IPS-18c (cell line): ENCODE measurements around the gene NAA50.

Experiments used
- H3K4me3 ChIP-seq: 2 replicates; pipeline ENCODE4 v1.7.0; 2013; ENCODE audit warnings: low read depth, mild to moderate bottlenecking, low read length, moderate library complexity; ENCODE audit not compliant: insufficient read depth
- H3K9me3 ChIP-seq: one replicate; pipeline ENCODE4 v1.6.1; 2013; ENCODE audit warnings: mild to moderate bottlenecking, low read length, moderate library complexity; ENCODE audit not compliant: control insufficient read depth, insufficient read depth

The NAA50 gene

GRCh38 chr3:113746548-113747282 lies 666 bp upstream of the NAA50 start, which contains the start of gene ATP6V1A:
Gene ATP6V1A, plus strand, starts transcription at chr3:113747035. Its CDS starts 31,719 bp downstream, at chr3:113778754.
- peak within 1 kb of the TSS; percentile 99 for H3K4me3 ChIP-seq
- no peaks in the 10 kb centered on the region for H3K9me3 ChIP-seq

GRCh38 chr3:113744941-113745755 lies 901 bp downstream of the NAA50 start:
- Histone ChIP-seq H3K4me3 (peak overlapping the region; percentile 99), H3K9me3 (no peaks in the 10 kb centered on the region)

GRCh38 chr3:113743006-113743630 lies 2.9 kb downstream of the NAA50 start:
- no peak overlapping the region for H3K4me3 ChIP-seq
- H3K9me3 ChIP-seq, result no peaks in the 10 kb centered on the region

GRCh38 chr3:113741620-113742019 lies 4.4 kb downstream of the NAA50 start:
- no peak overlapping the region for H3K4me3 ChIP-seq
- H3K9me3 ChIP-seq, result no peaks in the 10 kb centered on the region

- Histone ChIP-seq H3K4me3 (no peak overlapping the region), H3K9me3 (no peaks in the 10 kb centered on the region)
Observed at GRCh38 chr3:113741086-113741485, 5.0 kb downstream of the NAA50 start.

GRCh38 chr3:113736548-113737089 lies 9.4 kb downstream of the NAA50 start:
- H3K4me3 ChIP-seq, result no peak overlapping the region
- no peaks in the 10 kb centered on the region for H3K9me3 ChIP-seq

- H3K4me3 ChIP-seq, result no peak overlapping the region
Observed at GRCh38 chr3:113731694-113732093, 14.4 kb downstream of the NAA50 start.

GRCh38 chr3:113730550-113730949 lies 15.5 kb downstream of the NAA50 start:
- Histone ChIP-seq H3K4me3 (no peak overlapping the region), H3K9me3 (no peaks in the 10 kb centered on the region)

More at GRCh38 chr3:113731694-113732093, 14.4 kb downstream of the NAA50 start:
- H3K9me3 ChIP-seq, result no peaks in the 10 kb centered on the region

- Histone ChIP-seq H3K4me3 (no peak overlapping the region), H3K9me3 (no peaks in the 10 kb centered on the region)
Observed at GRCh38 chr3:113728661-113729060, 17.4 kb downstream of the NAA50 start.

- no peaks in the 10 kb centered on the region for H3K9me3 ChIP-seq
- no peak overlapping the region for H3K4me3 ChIP-seq
Observed at GRCh38 chr3:113721636-113722035, 24.4 kb downstream of the NAA50 start.

- H3K9me3 ChIP-seq, result no peaks in the 10 kb centered on the region
- no peak overlapping the region for H3K4me3 ChIP-seq
Observed at GRCh38 chr3:113719758-113720157, 26.3 kb downstream of the NAA50 start.

GRCh38 chr3:113719294-113719693 lies 26.8 kb downstream of the NAA50 start:
- Histone ChIP-seq H3K4me3 (no peak overlapping the region), H3K9me3 (no peaks in the 10 kb centered on the region)

GRCh38 chr3:113717818-113718217 lies 28.2 kb downstream of the NAA50 start:
- Histone ChIP-seq H3K9me3 (no peaks in the 10 kb centered on the region), H3K4me3 (no peak overlapping the region)

- no peak overlapping the region for H3K4me3 ChIP-seq
- H3K9me3 ChIP-seq, result no peaks in the 10 kb centered on the region
Observed at GRCh38 chr3:113717308-113717707, 28.7 kb downstream of the NAA50 start.

GRCh38 chr3:113714702-113715101 lies 31.3 kb downstream of the NAA50 start:
- Histone ChIP-seq H3K9me3 (no peaks in the 10 kb centered on the region), H3K4me3 (no peak overlapping the region)

- H3K4me3 ChIP-seq, result no peak overlapping the region
- no peaks in the 10 kb centered on the region for H3K9me3 ChIP-seq
Observed at GRCh38 chr3:113712129-113712528, 33.9 kb downstream of the NAA50 start.

GRCh38 chr3:113707835-113708234 lies 38.2 kb downstream of the NAA50 start:
- H3K4me3 ChIP-seq, result no peak overlapping the region
- no peaks in the 10 kb centered on the region for H3K9me3 ChIP-seq
